NT2/D1 (cell line): ENCODE measurements around the gene BCL2L12.

Experiments used
- YY1 ChIP-seq: IDR thresholded peaks from 2 replicates; pipeline ENCODE4 v1.6.1; 2011; ENCODE audit not compliant: insufficient read length, insufficient read depth
- ZNF274 ChIP-seq: IDR thresholded peaks from 2 replicates; pipeline ENCODE4 v1.6.1; 2011; ENCODE audit warnings: mild to moderate bottlenecking, low read depth, low read length

DNA sequence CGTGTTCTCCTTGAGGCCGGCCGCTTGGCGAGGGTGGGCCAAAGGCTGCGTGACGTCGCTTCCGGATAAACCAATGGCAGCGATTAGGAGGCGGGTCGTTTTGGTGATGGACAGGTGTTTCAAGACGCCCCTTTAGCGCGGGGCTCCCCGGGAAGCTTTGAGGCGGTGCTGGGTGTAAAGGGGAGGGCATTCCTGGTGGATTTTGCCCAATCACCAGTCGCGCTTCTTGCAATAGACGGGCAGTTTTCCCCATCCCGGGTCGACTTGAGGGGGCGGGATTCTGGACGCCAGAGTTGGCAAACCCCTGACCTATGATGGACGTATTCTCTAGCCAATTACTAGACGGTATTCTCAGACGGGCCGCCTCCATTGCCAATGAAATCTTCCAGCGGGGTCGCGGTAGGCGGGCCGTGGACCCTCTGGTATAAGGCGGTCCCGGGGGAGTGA lies 11.1 kb downstream of the BCL2L12 start:
- TF ChIP-seq YY1 (no peak), ZNF274 (no peak)
